Astrocyte (in vitro differentiated cells and primary cell): ENCODE data around the gene NBPF3. TPM values are rescaled to one million over a fixed set of nuclear protein-coding genes. Genes with fewer than 3 reads are reported as not detected.
"Not testable (repeated sequence)": the region's sequence is repeated elsewhere in the genome, so short reads cannot be mapped to it uniquely, and the experiment has no call there.

ENCODE experiments used
- DNase-seq: peaks from one replicate; pipeline ENCODE4 v3.0.0-alpha.2; 2010; ENCODE audit warnings: low read depth
- FAIRE-seq: peaks from 2 replicates; lab custom pipeline; 2011; peaks lifted over from hg19 to GRCh38; lab: Jason Lieb, UNC
- H2AFZ ChIP-seq: 2 replicates; pipeline ENCODE4 v1.6.0; 2012; ENCODE audit warnings: low read depth, low read length, inconsistent platforms
- H3K27ac ChIP-seq: 2 replicates; pipeline ENCODE4 v1.5.1; 2011; ENCODE audit warnings: low read depth, low read length, inconsistent platforms
- H3K27me3 ChIP-seq: 2 replicates; pipeline ENCODE4 v1.6.0; 2011; ENCODE audit warnings: low read length, inconsistent platforms; ENCODE audit not compliant: insufficient read depth
- H3K36me3 ChIP-seq: 2 replicates; pipeline ENCODE4 v1.5.1; 2011; ENCODE audit warnings: low read length, inconsistent platforms; ENCODE audit not compliant: insufficient read depth
- H3K4me1 ChIP-seq: 2 replicates; pipeline ENCODE4 v1.5.1; 2011; ENCODE audit warnings: low read length, inconsistent platforms; ENCODE audit not compliant: insufficient read depth
- H3K4me2 ChIP-seq: 2 replicates; pipeline ENCODE4 v1.6.0; 2012; ENCODE audit warnings: low read length, inconsistent platforms
- H3K4me3 ChIP-seq: 2 replicates; pipeline ENCODE4 v1.5.1; 2011; ENCODE audit warnings: low read depth, mild to moderate bottlenecking, low read length, inconsistent platforms; ENCODE audit not compliant: insufficient read depth
- H3K79me2 ChIP-seq: 2 replicates; pipeline ENCODE4 v1.6.0; 2012; ENCODE audit warnings: mild to moderate bottlenecking, low read length, inconsistent platforms; ENCODE audit not compliant: insufficient read depth
- H3K9ac ChIP-seq: 2 replicates; pipeline ENCODE4 v1.6.0; 2012; ENCODE audit warnings: mild to moderate bottlenecking, low read length, inconsistent platforms
- H3K9me3 ChIP-seq: 2 replicates; pipeline ENCODE4 v1.5.1; 2012; ENCODE audit warnings: low read depth, mild to moderate bottlenecking, low read length, inconsistent platforms; ENCODE audit not compliant: insufficient read depth
- H4K20me1 ChIP-seq: 2 replicates; pipeline ENCODE4 v1.6.0; 2012; ENCODE audit warnings: low read length, inconsistent platforms; ENCODE audit not compliant: insufficient read depth
- H3K27ac Mint-ChIP-seq: one replicate; pipeline ENCODE4 v1.8.0; 2021; ENCODE audit warnings: mild to moderate bottlenecking, mixed read lengths; ENCODE audit not compliant: unreplicated experiment
- H3K27me3 Mint-ChIP-seq: one replicate; pipeline ENCODE4 v1.8.0; 2021; ENCODE audit warnings: low read depth, mixed read lengths; ENCODE audit not compliant: unreplicated experiment
- H3K36me3 Mint-ChIP-seq: one replicate; pipeline ENCODE4 v1.8.0; 2021; ENCODE audit warnings: low read depth, mixed read lengths; ENCODE audit not compliant: unreplicated experiment
- H3K4me1 Mint-ChIP-seq: one replicate; pipeline ENCODE4 v1.8.0; 2021; ENCODE audit warnings: low read depth, mixed read lengths; ENCODE audit not compliant: unreplicated experiment
- H3K4me3 Mint-ChIP-seq: one replicate; pipeline ENCODE4 v1.8.0; 2021; ENCODE audit warnings: mild to moderate bottlenecking, moderate library complexity, mixed read lengths; ENCODE audit not compliant: unreplicated experiment
- H3K9me3 Mint-ChIP-seq: one replicate; pipeline ENCODE4 v1.8.0; 2021; ENCODE audit warnings: mild to moderate bottlenecking, mixed read lengths; ENCODE audit not compliant: unreplicated experiment
- CTCF ChIP-seq: IDR thresholded peaks from 2 replicates; pipeline ENCODE4 v1.5.1; 2011; ENCODE audit warnings: low read depth, mild to moderate bottlenecking, inconsistent platforms, low read length, moderate library complexity; ENCODE audit not compliant: insufficient read depth
- EZH2 ChIP-seq: IDR thresholded peaks from 2 replicates; pipeline ENCODE4 v1.6.1; 2012; ENCODE audit warnings: mild to moderate bottlenecking, low read length, inconsistent platforms; ENCODE audit not compliant: insufficient read depth
- total RNA-seq: library from RNA; stranded (reverse); gene quantifications from 2 replicates; pipeline ENCODE4 v1.2.1, GENCODE V29; 2021

Gene NBPF3
- total RNA-seq, 1 donor from 2014 or later = 6.0 TPM

GRCh38 chr1:21517660-21518480 lies 77.9 kb downstream of the NBPF3 start:
- Histone ChIP-seq H2AFZ (no peak overlapping the region), H3K9me3 (no peaks in the 10 kb centered on the region), H3K9ac (no peak overlapping the region), H3K27ac (no peak overlapping the region), H3K79me2 (no peaks in the 10 kb centered on the region), H4K20me1 (no peaks in the 10 kb centered on the region), H3K4me3 (no peak overlapping the region), H3K27me3 (peaks cover 29% of the 10 kb centered on the region), H3K4me1 (no peaks in the 10 kb centered on the region), H3K36me3 (no peaks in the 10 kb centered on the region), H3K4me2 (no peak overlapping the region)
- H3K4me3 Mint-ChIP-seq = no peak overlapping the region
- no peak for FAIRE-seq
- H3K36me3 Mint-ChIP-seq = no peaks in the 10 kb centered on the region
- H3K4me1 Mint-ChIP-seq = peaks cover 10% of the 10 kb centered on the region
- DNase-seq = no peak
- H3K27ac Mint-ChIP-seq = no peak overlapping the region
- no peak for TF ChIP-seq CTCF
- TF ChIP-seq EZH2 = no peak
- peaks cover 34% of the 10 kb centered on the region for H3K27me3 Mint-ChIP-seq
- H3K9me3 Mint-ChIP-seq = no peaks in the 10 kb centered on the region

- H3K4me1 Mint-ChIP-seq = peaks cover 7% of the 10 kb centered on the region
- FAIRE-seq (no peak), DNase-seq (no peak)
- Histone ChIP-seq H3K9ac (no peak overlapping the region), H3K4me3 (no peak overlapping the region), H3K4me2 (no peak overlapping the region), H3K9me3 (no peaks in the 10 kb centered on the region), H3K27ac (no peak overlapping the region), H4K20me1 (no peaks in the 10 kb centered on the region), H3K36me3 (no peaks in the 10 kb centered on the region), H3K27me3 (peaks cover 20% of the 10 kb centered on the region), H3K4me1 (no peaks in the 10 kb centered on the region), H3K79me2 (no peaks in the 10 kb centered on the region), H2AFZ (no peak overlapping the region)
- H3K9me3 Mint-ChIP-seq = no peaks in the 10 kb centered on the region
- H3K4me3 Mint-ChIP-seq = no peak overlapping the region
- no peak overlapping the region for H3K27ac Mint-ChIP-seq
- TF ChIP-seq CTCF (no peak), EZH2 (no peak)
- H3K36me3 Mint-ChIP-seq = no peaks in the 10 kb centered on the region
- H3K27me3 Mint-ChIP-seq = peaks cover 29% of the 10 kb centered on the region
Observed at GRCh38 chr1:21518774-21519455, 79.0 kb downstream of the NBPF3 start.

GRCh38 chr1:21519486-21520070 lies 79.6 kb downstream of the NBPF3 start:
- DNase-seq, FAIRE-seq, H3K36me3 Mint-ChIP-seq, H3K79me2 ChIP-seq, H3K9me3 ChIP-seq, H3K9me3 Mint-ChIP-seq, H3K4me1 ChIP-seq, H3K4me3 ChIP-seq, H4K20me1 ChIP-seq, H3K4me1 Mint-ChIP-seq, H3K9ac ChIP-seq, H3K27ac ChIP-seq, H3K36me3 ChIP-seq, H3K27ac Mint-ChIP-seq, H3K4me3 Mint-ChIP-seq, H2AFZ ChIP-seq, H3K4me2 ChIP-seq: not testable (repeated sequence)
- peaks cover 15% of the 10 kb centered on the region for H3K27me3 ChIP-seq
- peaks cover 23% of the 10 kb centered on the region for H3K27me3 Mint-ChIP-seq
